Measurements from ENCODE around the gene RNF111. TPM values are rescaled to one million over a fixed set of nuclear protein-coding genes. Genes with fewer than 3 reads are reported as not detected.

RNF111 gene
- polyA plus RNA-seq, 2 of the 4 experiments (the other 2 are of a cell fraction), result 25.0 to 42.7 TPM

DNA sequence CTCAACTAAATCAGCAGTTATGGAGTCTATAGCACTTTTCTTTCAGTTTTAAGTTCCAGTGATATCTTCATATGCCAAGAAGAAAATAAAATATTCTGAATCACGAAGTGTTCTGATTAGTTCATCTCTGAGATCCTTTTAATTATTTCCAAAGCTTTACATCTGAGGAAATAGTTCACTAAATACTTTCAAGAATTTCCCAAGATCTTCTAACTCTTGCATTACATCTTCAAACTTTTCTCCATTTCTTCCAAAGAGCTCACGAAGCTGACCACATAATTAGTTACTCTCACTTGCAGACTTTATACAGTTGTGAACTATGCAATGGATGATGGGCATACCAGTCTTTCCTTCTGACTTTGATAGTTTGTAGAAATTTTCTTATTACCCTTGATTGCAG is 4.2 kb upstream of the RNF111 start (continued):
- TF ChIP-seq FOSL2 (IDR thresholded peaks at IDR 0.05) (no peak), FOSL2 (CRISPR knock-in tag; IDR thresholded peaks at IDR 0.05) (no peak), SMC3 (IDR thresholded peaks at IDR 0.05) (no peak), GATA3 (IDR thresholded peaks at IDR 0.05; ENCODE audit: borderline replicate concordance) (no peak)

DNA sequence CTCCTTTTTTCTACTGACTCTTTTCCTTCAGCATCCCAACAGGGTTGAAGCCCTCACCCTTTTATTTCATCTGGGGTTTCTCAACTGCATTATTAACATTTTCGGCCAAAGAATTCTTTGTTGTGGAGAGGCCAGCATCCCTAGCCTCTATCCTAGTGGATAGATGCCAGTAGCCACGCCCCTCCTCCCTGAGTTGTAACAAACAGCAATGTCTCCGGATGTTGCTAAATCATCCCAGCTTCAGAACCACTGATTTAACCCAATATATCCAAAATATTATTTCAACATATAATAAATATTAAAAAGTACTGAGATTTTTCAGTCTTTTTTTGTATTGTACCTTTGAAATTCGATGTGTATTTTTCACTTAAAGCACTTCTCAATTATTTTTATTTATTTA is 2.0 kb upstream of the RNF111 start:
- DNase-seq (ENCODE audit: low read depth in 1 of 2, low spot score in 1 of 2) (peak in 1 of 2 experiments; percentile 18), FAIRE-seq (no peak)
- CTCF ChIA-PET, result interaction anchor here (0.7 to 4.0 kb wide), 5 partner anchors 9 to 737 kb away, joined by 3 to 16 read pairs (median 3); no protein-coding TSS in a partner anchor

DNA sequence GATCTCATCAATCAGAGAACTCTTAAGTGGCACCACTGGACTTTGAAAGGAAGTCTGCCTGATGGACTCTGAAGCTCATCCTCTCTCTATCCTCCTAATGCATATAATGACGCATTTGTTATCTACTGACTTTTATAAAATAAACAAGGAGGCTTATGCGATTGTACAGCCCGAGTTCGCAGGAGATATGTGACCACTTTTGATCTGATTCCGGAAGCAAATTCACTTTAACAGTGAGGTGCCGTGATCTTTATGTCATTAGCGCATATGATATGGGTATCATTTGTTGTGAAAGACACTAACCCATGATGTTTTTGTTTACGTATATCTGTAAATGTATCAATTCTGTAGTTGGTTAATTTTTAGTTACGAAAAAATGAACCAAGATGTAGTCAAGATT is 427 bp upstream of the RNF111 start:
- Histone ChIP-seq H3K9me3 (no peaks in the 10 kb centered on the region), H3K4me1 (peaks cover 18% of the 10 kb centered on the region; the same call in 2 of the 3 replicates), H3K4me2 (peak overlapping the region; percentile 89), H3K27ac (peak overlapping the region; percentile 88 to 96), H3K4me3 (peak overlapping the region; percentile 69)
- ChIA-PET POLR2A (no interaction called here), CTCF (interaction anchor here (0.6 to 4.0 kb wide), 6 partner anchors 16 to 542 kb away, joined by 3 to 16 read pairs (median 6); no protein-coding TSS in a partner anchor)
- ATAC-seq (peak in 1 of 2 experiments; percentile 11; a peak in 2 of 6 replicates), DNase-seq (ENCODE audit: low read depth in 1 of 2, low spot score in 1 of 2) (peak in 1 of 2 experiments; percentile 18), FAIRE-seq (no peak)
- TF ChIP-seq USF2 (IDR thresholded peaks at IDR 0.05) (no peak), CHD2 (IDR thresholded peaks at IDR 0.05; ENCODE audit: low read length, partially characterized antibody) (no peak), MAX (IDR thresholded peaks at IDR 0.05) (no peak), CEBPB (IDR thresholded peaks at IDR 0.05) (no peak), HDAC2 (IDR thresholded peaks at IDR 0.05) (no peak), JUNB (IDR thresholded peaks at IDR 0.05) (no peak), ESRRA (IDR thresholded peaks at IDR 0.05; ENCODE audit: borderline replicate concordance, low read length) (no peak), CTCF (IDR thresholded peaks at IDR 0.05) (no peak), CHD4 (IDR thresholded peaks at IDR 0.05; ENCODE audit: borderline replicate concordance) (no peak), ZFP36 (IDR thresholded peaks at IDR 0.05; ENCODE audit: borderline replicate concordance, partially characterized antibody) (no peak), HOXB13 (CRISPR knock-in tag; IDR thresholded peaks at IDR 0.05; ENCODE audit: low read depth) (no peak), HOXB5 (CRISPR knock-in tag; IDR thresholded peaks at IDR 0.05) (no peak), MAZ (IDR thresholded peaks at IDR 0.05; ENCODE audit: borderline replicate concordance, low read depth, low read length) (no peak), MYC (IDR thresholded peaks at IDR 0.05; ENCODE audit: borderline replicate concordance, low read length) (no peak)
- TF ChIP-seq, protein P1, sequence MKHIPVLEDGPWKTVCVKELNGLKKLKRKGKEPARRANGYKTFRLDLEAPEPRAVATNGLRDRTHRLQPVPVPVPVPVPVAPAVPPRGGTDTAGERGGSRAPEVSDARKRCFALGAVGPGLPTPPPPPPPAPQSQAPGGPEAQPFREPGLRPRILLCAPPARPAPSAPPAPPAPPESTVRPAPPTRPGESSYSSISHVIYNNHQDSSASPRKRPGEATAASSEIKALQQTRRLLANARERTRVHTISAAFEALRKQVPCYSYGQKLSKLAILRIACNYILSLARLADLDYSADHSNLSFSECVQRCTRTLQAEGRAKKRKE (CRISPR knock-in tag; IDR thresholded peaks at IDR 0.05; ENCODE audit: low read depth), result no peak
- WGBS (ENCODE audit: missing lambda C conversion rate), result 3% methylated on average over 9 of the region's 9 CpGs

More for the DNA sequence above, 2.0 kb upstream of the RNF111 start:
- H3K9me3 ChIP-seq, result no peaks in the 10 kb centered on the region
- POLR2A ChIA-PET, result no interaction called here
- no peak overlapping the region for H3K4me3 ChIP-seq
- WGBS (ENCODE audit: missing lambda C conversion rate), result 18% methylated on average over 4 of the region's 4 CpGs
- no peak for ATAC-seq
- peak overlapping the region; percentile 32 for H3K4me2 ChIP-seq
- no peak for TF ChIP-seq HOXA7 (CRISPR knock-in tag; IDR thresholded peaks at IDR 0.05)
- no peak for TF ChIP-seq NR3C1 (IDR thresholded peaks at IDR 0.05)
- TF ChIP-seq EHF (CRISPR knock-in tag; IDR thresholded peaks at IDR 0.05), result no peak
- TF ChIP-seq ZSCAN20 (CRISPR knock-in tag; IDR thresholded peaks at IDR 0.05), result no peak
- no peak for TF ChIP-seq EP300 (IDR thresholded peaks at IDR 0.05)
- TF ChIP-seq MAFK (IDR thresholded peaks at IDR 0.05; ENCODE audit: partially characterized antibody), result no peak
- TF ChIP-seq CBX8 (IDR thresholded peaks at IDR 0.05), result no peak
- TF ChIP-seq, protein P2, sequence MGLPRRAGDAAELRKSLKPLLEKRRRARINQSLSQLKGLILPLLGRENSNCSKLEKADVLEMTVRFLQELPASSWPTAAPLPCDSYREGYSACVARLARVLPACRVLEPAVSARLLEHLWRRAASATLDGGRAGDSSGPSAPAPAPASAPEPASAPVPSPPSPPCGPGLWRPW (IDR thresholded peaks at IDR 0.05), result no peak
- no peak for TF ChIP-seq SMC3 (IDR thresholded peaks at IDR 0.05)
- TF ChIP-seq HOXB5 (CRISPR knock-in tag; IDR thresholded peaks at IDR 0.05), result no peak
- TF ChIP-seq MAZ (IDR thresholded peaks at IDR 0.05; ENCODE audit: borderline replicate concordance, low read depth, low read length), result no peak
- peaks cover 18% of the 10 kb centered on the region; the same call in 2 of the 3 replicates for H3K4me1 ChIP-seq
- H3K27ac ChIP-seq, result no peak overlapping the region
